ENCODE results near the gene POLN. TPM values are rescaled to one million over a fixed set of nuclear protein-coding genes. Genes with fewer than 3 reads are reported as not detected.

The POLN gene
- total RNA-seq, 1 experiment from 2014 or later, result 0.85 TPM

GRCh38 chr4:2267320-2267811, 25.4 kb upstream of the POLN start:
- no peak for DNase-seq (ENCODE audit: low read depth, low spot score)
- in situ Hi-C loops (cut with HindIII; ENCODE audit: low pct_unique_long_range_greater_than_20kb, low sequenced_read_pairs), result no loop called here

GRCh38 chr4:2266821-2267220, 24.9 kb upstream of the POLN start:
- DNase-seq (ENCODE audit: low read depth, low spot score), result no peak
- in situ Hi-C loops (cut with HindIII; ENCODE audit: low pct_unique_long_range_greater_than_20kb, low sequenced_read_pairs), result no loop called here

GRCh38 chr4:2266181-2266580, 24.3 kb upstream of the POLN start:
- in situ Hi-C loops (cut with HindIII; ENCODE audit: low pct_unique_long_range_greater_than_20kb, low sequenced_read_pairs), result no loop called here
- DNase-seq (ENCODE audit: low read depth, low spot score), result no peak

- in situ Hi-C loops (cut with HindIII; ENCODE audit: low pct_unique_long_range_greater_than_20kb, low sequenced_read_pairs), result no loop called here
- no peak for DNase-seq (ENCODE audit: low read depth, low spot score)
Observed at GRCh38 chr4:2265113-2266110, 23.5 kb upstream of the POLN start.

GRCh38 chr4:2264481-2265041, 22.6 kb upstream of the POLN start:
- no peak for DNase-seq (ENCODE audit: low read depth, low spot score)
- in situ Hi-C loops (cut with HindIII; ENCODE audit: low pct_unique_long_range_greater_than_20kb, low sequenced_read_pairs), result no loop called here

GRCh38 chr4:2263926-2264321, 22.0 kb upstream of the POLN start:
- in situ Hi-C loops (cut with HindIII; ENCODE audit: low pct_unique_long_range_greater_than_20kb, low sequenced_read_pairs), result no loop called here
- DNase-seq (ENCODE audit: low read depth, low spot score), result no peak

GRCh38 chr4:2262944-2263250, 21.0 kb upstream of the POLN start:
- no peak for DNase-seq (ENCODE audit: low read depth, low spot score)
- in situ Hi-C loops (cut with HindIII; ENCODE audit: low pct_unique_long_range_greater_than_20kb, low sequenced_read_pairs), result no loop called here

GRCh38 chr4:2262145-2262943, 20.4 kb upstream of the POLN start:
- peak; percentile 98 for DNase-seq (ENCODE audit: low read depth, low spot score)
- in situ Hi-C loops (cut with HindIII; ENCODE audit: low pct_unique_long_range_greater_than_20kb, low sequenced_read_pairs), result no loop called here

GRCh38 chr4:2261853-2262144, 19.9 kb upstream of the POLN start, which contains the start of gene MXD4:
TSS of gene MXD4 (minus strand) at chr4:2262109. CDS start at chr4:2261980, 129 bp downstream.
- in situ Hi-C loops (cut with HindIII; ENCODE audit: low pct_unique_long_range_greater_than_20kb, low sequenced_read_pairs), result no loop called here

GRCh38 chr4:2261110-2261852, 19.4 kb upstream of the POLN start:
- in situ Hi-C loops (cut with HindIII; ENCODE audit: low pct_unique_long_range_greater_than_20kb, low sequenced_read_pairs), result no loop called here
- DNase-seq (ENCODE audit: low read depth, low spot score), result peak; percentile 31

More at GRCh38 chr4:2261853-2262144, 19.9 kb upstream of the POLN start, which contains the start of gene MXD4:
- DNase-seq (ENCODE audit: low read depth, low spot score), result no peak

- in situ Hi-C loops (cut with HindIII; ENCODE audit: low pct_unique_long_range_greater_than_20kb, low sequenced_read_pairs), result no loop called here
- DNase-seq (ENCODE audit: low read depth, low spot score), result no peak
Observed at GRCh38 chr4:2260344-2261109, 18.6 kb upstream of the POLN start.

- in situ Hi-C loops (cut with HindIII; ENCODE audit: low pct_unique_long_range_greater_than_20kb, low sequenced_read_pairs), result no loop called here
- DNase-seq (ENCODE audit: low read depth, low spot score), result no peak
Observed at GRCh38 chr4:2259541-2260343, 17.8 kb upstream of the POLN start.

- no peak for DNase-seq (ENCODE audit: low read depth, low spot score)
Observed at GRCh38 chr4:2259036-2259540, 17.2 kb upstream of the POLN start.

GRCh38 chr4:2258091-2259035, 16.4 kb upstream of the POLN start:
- DNase-seq (ENCODE audit: low read depth, low spot score), result no peak
- in situ Hi-C loops (cut with HindIII; ENCODE audit: low pct_unique_long_range_greater_than_20kb, low sequenced_read_pairs), result no loop called here

More at GRCh38 chr4:2259036-2259540, 17.2 kb upstream of the POLN start:
- in situ Hi-C loops (cut with HindIII; ENCODE audit: low pct_unique_long_range_greater_than_20kb, low sequenced_read_pairs), result no loop called here
